ENCODE results near the gene FAM20B.
"Not testable (repeated sequence)": the region's sequence is repeated elsewhere in the genome, so short reads cannot be mapped to it uniquely, and the experiment has no call there.

Gene FAM20B

DNA sequence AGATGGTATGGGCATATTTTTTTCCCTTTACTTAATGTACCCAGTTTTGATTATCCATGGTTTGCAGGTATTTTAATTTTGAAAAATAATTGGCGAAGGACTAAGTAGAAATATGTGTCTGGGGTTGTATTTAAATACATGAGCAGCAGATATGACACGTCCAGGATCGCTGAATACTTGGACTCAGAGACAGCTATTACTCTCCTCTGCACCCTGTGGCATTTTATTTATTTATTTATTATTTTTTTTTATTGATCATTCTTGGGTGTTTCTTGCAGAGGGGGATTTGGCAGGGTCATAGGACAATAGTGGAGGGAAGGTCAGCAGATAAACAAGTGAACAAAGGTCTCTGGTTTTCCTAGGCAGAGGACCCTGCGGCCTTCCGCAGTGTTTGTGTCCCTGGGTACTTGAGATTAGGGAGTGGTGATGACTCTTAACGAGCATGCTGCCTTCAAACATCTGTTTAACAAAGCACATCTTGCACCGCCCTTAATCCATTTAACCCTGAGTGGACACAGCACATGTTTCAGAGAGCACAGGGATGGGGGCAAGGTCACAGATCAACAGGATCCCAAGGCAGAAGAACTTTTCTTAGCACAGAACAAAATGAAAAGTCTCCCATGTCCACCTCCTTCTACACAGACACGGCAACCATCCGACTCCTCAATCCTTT lies 13.9 kb downstream of the FAM20B start:
- not testable (repeated sequence) for H3K9me3 ChIP-seq (ENCODE audit: control insufficient read depth, low read depth, low read length); H3K27me3 ChIP-seq (ENCODE audit: control insufficient read depth, insufficient read depth, low read length); H3K27ac ChIP-seq (ENCODE audit: low read length)

DNA sequence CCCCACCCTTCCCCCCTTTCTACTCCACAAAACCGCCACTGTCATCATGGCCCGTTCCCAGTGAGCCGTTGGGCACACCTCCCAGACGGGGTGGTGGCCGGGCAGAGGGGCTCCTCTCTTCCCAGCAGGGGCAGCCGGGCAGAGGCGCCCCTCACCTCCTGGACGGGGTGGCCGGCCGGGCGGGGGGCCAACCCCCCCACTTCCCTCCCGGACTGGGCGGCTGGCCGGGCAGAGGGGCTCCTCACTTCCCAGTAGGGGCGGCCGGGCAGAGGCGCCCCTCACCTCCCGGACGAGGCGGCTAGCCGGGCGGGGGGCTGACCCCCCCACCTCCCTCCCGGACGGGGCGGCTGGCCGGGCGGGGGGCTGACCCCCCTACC lies 14.5 kb downstream of the FAM20B start:
- not testable (repeated sequence) for H3K27ac ChIP-seq (ENCODE audit: low read length); H3K4me1 ChIP-seq (ENCODE audit: control insufficient read depth, low read depth, low read length); H3K4me3 ChIP-seq (ENCODE audit: low read length); H3K36me3 ChIP-seq (ENCODE audit: control insufficient read depth, low read depth, low read length); H3K9ac ChIP-seq (ENCODE audit: low read length); H3K9me3 ChIP-seq (ENCODE audit: control insufficient read depth, low read depth, low read length); H3K27me3 ChIP-seq (ENCODE audit: control insufficient read depth, insufficient read depth, low read length)

More for the DNA sequence above, 13.9 kb downstream of the FAM20B start:
- not testable (repeated sequence) for H3K4me3 ChIP-seq (ENCODE audit: low read length); H3K9ac ChIP-seq (ENCODE audit: low read length); H3K4me1 ChIP-seq (ENCODE audit: control insufficient read depth, low read depth, low read length); H3K36me3 ChIP-seq (ENCODE audit: control insufficient read depth, low read depth, low read length)

DNA sequence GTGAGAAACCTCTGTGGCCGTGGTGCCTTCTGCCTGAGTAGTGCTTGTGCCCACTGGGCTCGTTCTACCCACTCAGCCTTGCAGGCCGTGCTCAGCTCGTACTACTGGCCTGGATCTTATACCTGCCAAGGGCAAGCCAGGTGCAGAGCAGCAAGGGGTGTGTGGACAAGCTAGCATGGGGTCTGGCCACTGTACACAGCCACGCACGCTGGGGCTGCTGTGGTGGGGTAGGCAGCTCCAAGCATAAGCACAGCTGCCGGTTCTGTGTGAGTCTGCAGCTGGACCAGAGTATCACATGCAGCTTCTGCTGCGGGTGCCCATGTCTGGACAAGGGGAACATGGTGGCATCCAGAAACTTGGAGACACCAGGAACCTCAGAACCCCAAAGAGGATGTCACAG lies 16.4 kb downstream of the FAM20B start:
- no peaks in the 10 kb centered on the region for H3K9me3 ChIP-seq (ENCODE audit: control insufficient read depth, low read depth, low read length)
- H3K36me3 ChIP-seq (ENCODE audit: control insufficient read depth, low read depth, low read length) = no peaks in the 10 kb centered on the region
- H3K4me3 ChIP-seq (ENCODE audit: low read length) = no peak overlapping the region
- H3K9ac ChIP-seq (ENCODE audit: low read length) = no peak overlapping the region
- H3K4me1 ChIP-seq (ENCODE audit: control insufficient read depth, low read depth, low read length) = peaks cover 3% of the 10 kb centered on the region
- no peak overlapping the region for H3K27ac ChIP-seq (ENCODE audit: low read length)
- no peaks in the 10 kb centered on the region for H3K27me3 ChIP-seq (ENCODE audit: control insufficient read depth, insufficient read depth, low read length)

DNA sequence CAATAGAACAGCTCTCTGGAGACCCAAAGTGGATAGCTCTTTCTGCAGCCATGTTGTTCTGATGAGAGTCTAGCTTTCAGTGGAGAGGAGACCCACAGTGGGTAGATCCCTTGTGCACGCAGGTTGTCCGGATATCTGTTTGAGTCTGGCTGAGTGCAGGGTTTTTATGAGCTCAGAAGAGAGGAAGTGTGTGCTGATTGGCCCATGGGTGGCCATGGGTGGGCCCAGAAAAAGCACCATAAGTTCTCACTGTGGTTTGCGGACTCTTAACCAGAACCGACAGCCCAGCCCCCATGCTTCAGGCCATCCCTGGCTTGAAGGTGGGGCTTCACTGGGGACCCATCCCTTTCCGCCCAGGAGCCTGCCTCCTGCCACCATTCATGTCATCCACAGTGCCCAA lies 17.0 kb downstream of the FAM20B start:
- no peaks in the 10 kb centered on the region for H3K9me3 ChIP-seq (ENCODE audit: control insufficient read depth, low read depth, low read length)
- H3K4me3 ChIP-seq (ENCODE audit: low read length) = no peak overlapping the region
- no peak overlapping the region for H3K27ac ChIP-seq (ENCODE audit: low read length)
- no peaks in the 10 kb centered on the region for H3K36me3 ChIP-seq (ENCODE audit: control insufficient read depth, low read depth, low read length)
- no peak overlapping the region for H3K9ac ChIP-seq (ENCODE audit: low read length)
- H3K4me1 ChIP-seq (ENCODE audit: control insufficient read depth, low read depth, low read length) = peaks cover 3% of the 10 kb centered on the region
- H3K27me3 ChIP-seq (ENCODE audit: control insufficient read depth, insufficient read depth, low read length) = no peaks in the 10 kb centered on the region

DNA sequence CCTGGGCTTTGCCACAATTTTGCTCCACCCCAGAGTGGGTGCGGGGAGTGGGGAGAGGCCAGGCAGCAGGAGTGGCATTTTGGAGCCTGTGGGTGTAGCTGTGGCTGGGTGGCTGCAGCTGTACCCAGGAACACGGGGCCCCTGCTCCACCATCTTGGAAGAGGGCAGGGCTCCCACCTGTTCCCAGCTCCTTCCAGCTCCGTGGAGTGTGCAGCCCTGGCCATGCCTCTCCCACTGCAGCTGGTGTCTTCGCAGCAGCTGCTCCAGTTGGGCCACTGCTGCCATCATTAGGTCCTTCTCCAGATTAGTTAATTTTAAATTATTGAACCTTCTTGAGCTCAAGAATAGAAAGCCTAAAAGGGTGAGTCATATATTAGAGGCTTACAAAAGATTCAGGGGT lies 17.6 kb downstream of the FAM20B start:
- Histone ChIP-seq H3K9me3 (ENCODE audit: control insufficient read depth, low read depth, low read length) (no peaks in the 10 kb centered on the region), H3K36me3 (ENCODE audit: control insufficient read depth, low read depth, low read length) (no peaks in the 10 kb centered on the region), H3K27me3 (ENCODE audit: control insufficient read depth, insufficient read depth, low read length) (no peaks in the 10 kb centered on the region), H3K4me1 (ENCODE audit: control insufficient read depth, low read depth, low read length) (peaks cover 3% of the 10 kb centered on the region), H3K9ac (ENCODE audit: low read length) (no peak overlapping the region), H3K27ac (ENCODE audit: low read length) (no peak overlapping the region), H3K4me3 (ENCODE audit: low read length) (no peak overlapping the region)

DNA sequence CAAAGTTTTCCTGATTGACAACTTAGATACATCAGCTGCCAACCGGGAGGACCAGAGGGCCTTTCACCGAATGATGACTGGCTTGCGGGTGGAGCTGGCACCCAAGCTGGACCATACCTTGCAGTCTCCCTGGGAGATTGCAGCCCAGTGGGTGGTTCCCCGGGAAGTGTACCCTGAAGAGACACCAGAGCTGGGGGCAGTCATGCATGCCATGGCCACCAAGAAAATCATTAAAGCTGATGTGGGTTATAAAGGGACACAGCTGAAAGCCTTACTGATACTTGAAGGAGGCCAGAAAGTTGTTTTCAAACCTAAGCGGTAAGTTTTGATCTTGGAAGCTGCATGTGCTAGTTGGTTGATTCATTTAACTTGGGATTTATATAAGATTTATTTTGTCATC lies 18.2 kb downstream of the FAM20B start:
- Histone ChIP-seq H3K27ac (ENCODE audit: low read length) (no peak overlapping the region), H3K9ac (ENCODE audit: low read length) (no peak overlapping the region), H3K4me3 (ENCODE audit: low read length) (no peak overlapping the region), H3K27me3 (ENCODE audit: control insufficient read depth, insufficient read depth, low read length) (no peaks in the 10 kb centered on the region), H3K9me3 (ENCODE audit: control insufficient read depth, low read depth, low read length) (no peaks in the 10 kb centered on the region), H3K4me1 (ENCODE audit: control insufficient read depth, low read depth, low read length) (no peaks in the 10 kb centered on the region), H3K36me3 (ENCODE audit: control insufficient read depth, low read depth, low read length) (no peaks in the 10 kb centered on the region)

DNA sequence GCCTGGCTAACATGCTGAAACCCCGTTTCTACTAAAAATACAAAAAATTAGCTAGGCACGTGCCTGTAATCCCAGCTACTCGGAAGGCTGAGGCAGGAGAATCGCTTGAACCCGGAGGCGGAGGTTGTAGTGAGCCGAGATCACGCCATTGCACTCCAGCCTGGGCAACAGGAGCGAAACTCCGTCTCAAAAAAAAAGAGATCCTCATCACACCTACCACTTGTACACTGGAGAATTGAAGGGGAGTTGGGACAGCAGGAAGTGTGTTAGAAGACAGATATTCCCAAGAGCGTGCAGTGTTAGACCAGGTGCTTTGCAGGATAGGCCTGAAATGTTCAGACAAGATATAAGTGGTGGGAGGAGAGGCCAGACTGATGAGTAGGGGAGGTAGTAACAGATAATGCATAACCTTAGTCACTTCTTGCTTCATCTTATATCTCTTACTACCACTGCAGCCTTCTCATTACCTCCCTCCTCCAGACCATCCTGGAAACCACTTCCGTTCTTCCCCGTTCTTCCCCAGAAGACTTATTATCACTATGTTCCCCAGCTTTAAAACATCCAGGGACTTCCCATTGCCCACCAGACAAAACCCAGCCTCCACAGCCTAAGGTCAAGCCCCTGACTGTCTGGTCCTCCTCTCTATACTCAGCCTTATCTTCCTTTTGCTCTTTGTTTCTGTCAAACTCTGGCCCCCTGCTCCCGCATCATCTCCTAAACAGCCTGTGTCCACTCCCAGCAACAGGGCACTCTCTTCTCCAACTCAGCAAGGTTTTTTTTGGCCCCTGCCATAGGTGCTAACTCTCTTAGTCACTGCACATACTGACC lies 21.3 kb downstream of the FAM20B start:
- Histone ChIP-seq H3K36me3 (ENCODE audit: control insufficient read depth, low read depth, low read length) (peaks cover 3% of the 10 kb centered on the region), H3K4me3 (ENCODE audit: low read length) (no peak overlapping the region), H3K9ac (ENCODE audit: low read length) (no peak overlapping the region), H3K27ac (ENCODE audit: low read length) (no peak overlapping the region), H3K9me3 (ENCODE audit: control insufficient read depth, low read depth, low read length) (no peaks in the 10 kb centered on the region), H3K27me3 (ENCODE audit: control insufficient read depth, insufficient read depth, low read length) (no peaks in the 10 kb centered on the region), H3K4me1 (ENCODE audit: control insufficient read depth, low read depth, low read length) (no peaks in the 10 kb centered on the region)

DNA sequence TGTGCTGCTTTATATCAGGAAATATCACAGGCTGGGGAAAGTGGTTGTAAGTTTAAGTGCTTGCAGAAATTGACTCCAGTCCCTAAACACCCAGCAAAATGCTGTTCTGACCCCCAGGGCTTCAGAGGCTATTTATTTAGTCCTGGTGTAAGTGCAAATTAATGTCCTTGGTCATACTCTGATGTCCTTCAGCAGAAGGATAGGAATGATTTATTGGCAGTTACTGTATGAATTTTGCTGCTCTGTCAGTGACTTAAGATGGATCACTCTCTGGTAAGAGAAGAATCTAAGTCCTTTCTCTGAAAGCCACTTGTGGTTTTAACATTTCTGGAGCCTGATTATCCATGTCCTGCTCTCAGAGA lies 21.9 kb downstream of the FAM20B start:
- Histone ChIP-seq H3K36me3 (ENCODE audit: control insufficient read depth, low read depth, low read length) (peaks cover 3% of the 10 kb centered on the region), H3K9me3 (ENCODE audit: control insufficient read depth, low read depth, low read length) (no peaks in the 10 kb centered on the region), H3K27ac (ENCODE audit: low read length) (no peak overlapping the region), H3K4me1 (ENCODE audit: control insufficient read depth, low read depth, low read length) (no peaks in the 10 kb centered on the region), H3K9ac (ENCODE audit: low read length) (no peak overlapping the region), H3K27me3 (ENCODE audit: control insufficient read depth, insufficient read depth, low read length) (no peaks in the 10 kb centered on the region), H3K4me3 (ENCODE audit: low read length) (no peak overlapping the region)

DNA sequence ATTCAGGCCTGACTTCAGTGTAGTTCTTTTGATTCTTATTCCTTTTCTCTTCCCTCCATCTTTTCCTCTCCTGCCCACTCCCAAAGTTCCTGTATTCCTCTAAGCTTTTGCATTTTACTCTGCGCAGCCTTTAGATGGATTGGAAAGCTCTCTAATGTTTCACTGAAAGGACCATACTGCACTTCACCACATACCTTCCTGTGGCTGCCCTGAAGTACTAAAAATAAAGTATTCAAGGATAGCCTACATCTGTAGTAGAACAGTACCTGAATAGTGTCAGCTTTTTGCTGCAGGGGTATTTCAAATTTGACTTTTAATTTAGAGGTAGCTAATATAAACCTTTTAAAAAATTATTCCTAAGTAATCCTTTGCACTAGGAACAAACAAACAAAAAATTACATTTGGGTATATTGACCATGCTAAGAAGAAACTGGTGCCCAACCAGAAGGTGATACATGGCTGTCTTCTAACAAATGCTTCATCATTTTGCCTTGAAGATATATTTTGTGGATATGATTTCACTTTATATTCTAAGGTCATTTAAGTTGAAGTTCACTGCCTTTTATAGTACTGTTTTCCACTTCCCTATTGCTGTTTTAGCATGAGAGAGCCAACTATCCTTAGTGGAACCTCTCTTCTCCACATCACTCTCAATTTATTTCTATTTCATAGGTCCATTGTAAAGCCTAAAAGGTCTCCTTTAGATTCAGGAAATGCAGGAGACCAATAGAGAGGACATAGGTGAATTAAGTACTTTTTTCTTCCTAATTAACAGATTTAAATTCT lies 22.8 kb downstream of the FAM20B start:
- H3K4me1 ChIP-seq (ENCODE audit: control insufficient read depth, low read depth, low read length) = no peaks in the 10 kb centered on the region
- H3K27me3 ChIP-seq (ENCODE audit: control insufficient read depth, insufficient read depth, low read length) = no peaks in the 10 kb centered on the region
- no peak overlapping the region for H3K27ac ChIP-seq (ENCODE audit: low read length)
- H3K9me3 ChIP-seq (ENCODE audit: control insufficient read depth, low read depth, low read length) = no peaks in the 10 kb centered on the region
- no peak overlapping the region for H3K9ac ChIP-seq (ENCODE audit: low read length)
- H3K36me3 ChIP-seq (ENCODE audit: control insufficient read depth, low read depth, low read length) = peaks cover 3% of the 10 kb centered on the region
- H3K4me3 ChIP-seq (ENCODE audit: low read length) = no peak overlapping the region

DNA sequence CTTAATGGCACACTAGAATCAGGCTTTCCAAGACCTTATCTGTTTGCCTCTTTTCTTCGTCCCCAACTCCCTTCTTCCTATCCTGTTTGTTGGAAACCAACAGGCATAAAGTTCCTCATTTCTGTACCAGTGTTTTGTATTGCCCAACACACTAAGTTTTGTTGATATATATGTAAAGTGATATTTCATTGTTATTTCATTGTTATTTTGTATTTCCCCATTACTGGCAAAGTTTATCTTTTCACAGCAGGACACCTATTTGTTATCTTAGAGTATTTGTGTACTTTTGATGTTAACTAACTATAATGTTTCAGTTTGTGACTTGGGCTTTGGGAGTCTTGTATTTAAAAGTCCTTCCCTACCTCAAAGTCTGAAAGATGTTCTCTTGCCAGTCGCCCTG lies 27.1 kb downstream of the FAM20B start:
- H3K27me3 ChIP-seq (ENCODE audit: control insufficient read depth, insufficient read depth, low read length) = no peaks in the 10 kb centered on the region
- no peak overlapping the region for H3K27ac ChIP-seq (ENCODE audit: low read length)
- H3K9me3 ChIP-seq (ENCODE audit: control insufficient read depth, low read depth, low read length) = no peaks in the 10 kb centered on the region
- no peak overlapping the region for H3K9ac ChIP-seq (ENCODE audit: low read length)
- no peak overlapping the region for H3K4me3 ChIP-seq (ENCODE audit: low read length)
- no peaks in the 10 kb centered on the region for H3K4me1 ChIP-seq (ENCODE audit: control insufficient read depth, low read depth, low read length)
- peaks cover 10% of the 10 kb centered on the region for H3K36me3 ChIP-seq (ENCODE audit: control insufficient read depth, low read depth, low read length)

DNA sequence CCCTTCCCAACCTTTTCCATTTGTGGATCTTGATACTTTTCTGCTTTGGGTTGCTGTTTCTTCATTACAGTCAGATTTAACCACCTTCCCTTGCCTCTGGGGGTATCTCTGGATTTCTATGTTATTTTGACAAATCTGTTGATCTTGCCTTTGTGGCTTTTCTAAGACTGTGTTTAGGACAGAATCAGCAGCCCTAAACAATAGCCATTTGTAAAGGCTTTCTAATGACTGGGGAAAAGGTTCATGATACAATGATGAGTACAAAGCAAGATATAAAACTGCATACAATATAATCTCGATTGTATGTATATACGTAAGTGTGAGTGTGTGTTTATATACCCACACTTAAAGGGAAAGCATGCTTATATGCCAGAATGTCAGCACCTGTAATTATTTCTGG lies 27.8 kb downstream of the FAM20B start:
- no peak overlapping the region for H3K27ac ChIP-seq (ENCODE audit: low read length)
- no peak overlapping the region for H3K9ac ChIP-seq (ENCODE audit: low read length)
- H3K4me1 ChIP-seq (ENCODE audit: control insufficient read depth, low read depth, low read length) = peaks cover 5% of the 10 kb centered on the region
- H3K9me3 ChIP-seq (ENCODE audit: control insufficient read depth, low read depth, low read length) = no peaks in the 10 kb centered on the region
- peaks cover 10% of the 10 kb centered on the region for H3K36me3 ChIP-seq (ENCODE audit: control insufficient read depth, low read depth, low read length)
- H3K27me3 ChIP-seq (ENCODE audit: control insufficient read depth, insufficient read depth, low read length) = no peaks in the 10 kb centered on the region
- no peak overlapping the region for H3K4me3 ChIP-seq (ENCODE audit: low read length)

All from iPS-18a (cell line).